Keratinocyte (primary cell): Measurements from ENCODE around the gene NECAB3.

Experiments used
- EZH2 ChIP-seq: IDR thresholded peaks from one replicate; pipeline ENCODE4 v1.6.1; 2012; ENCODE audit warnings: inconsistent platforms, mild to moderate bottlenecking, low read length, moderate library complexity
- TF ChIP-seq, protein P1 (sequence below), 3 experiments: IDR thresholded peaks in 1 of 3; conservative IDR thresholded peaks in 1 of 3; optimal IDR thresholded peaks in 1 of 3; 2 replicates in 2 of 3; 3 replicates in 1 of 3; pipeline versions ENCODE3 to v1.5.1; 2011; ENCODE audit warnings: low read length in 3 of 3, mild to moderate bottlenecking in 3 of 3, moderate library complexity in 2 of 3, control low read depth in 1 of 3, inconsistent platforms in 1 of 3; ENCODE audit not compliant: insufficient read depth in 2 of 3; ENCODE audit errors: extremely low read depth in 1 of 3

DNA sequence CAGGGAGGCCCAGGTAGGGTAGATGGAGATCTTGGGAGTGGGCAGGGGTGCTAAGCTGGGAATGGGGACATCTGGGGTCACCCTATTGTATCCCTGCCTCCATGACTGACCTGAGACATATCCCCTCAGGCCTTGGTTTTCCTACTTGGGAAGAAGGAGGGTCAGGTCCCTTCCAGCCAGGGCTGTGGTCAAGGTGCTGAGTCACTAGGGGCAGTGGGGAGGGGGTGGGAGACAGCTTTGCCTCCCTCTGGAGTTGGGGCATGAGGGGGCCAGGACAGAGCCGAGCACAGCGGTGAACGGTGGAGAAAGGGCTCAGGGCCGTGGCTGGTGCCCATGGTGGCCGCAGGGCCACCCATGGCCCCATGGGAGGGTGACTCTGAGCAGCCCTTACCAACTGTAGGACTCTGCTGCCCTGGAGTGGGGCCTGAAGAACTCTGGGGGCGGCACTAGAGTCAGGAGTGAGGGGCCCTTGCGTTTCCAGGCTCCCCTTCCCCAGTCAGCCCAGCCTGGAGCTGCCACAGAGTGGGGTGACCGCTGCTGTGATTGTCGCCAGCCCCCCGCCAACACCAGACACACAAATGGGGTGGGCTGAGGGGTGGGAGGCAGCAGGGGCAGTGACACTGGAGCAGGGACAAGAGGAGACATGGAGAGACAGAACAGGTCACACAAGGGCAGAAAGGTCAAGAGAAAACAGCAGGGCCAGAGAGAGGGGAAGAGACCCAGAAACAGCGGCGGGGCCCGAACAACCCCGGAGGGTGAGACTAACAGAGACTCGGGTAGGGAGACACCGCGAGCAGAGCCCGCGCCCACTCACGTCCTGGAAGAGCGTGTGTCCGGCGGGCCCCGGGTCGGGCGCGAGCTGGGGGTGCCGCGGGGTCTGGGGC, 576 bp downstream of the NECAB3 start:
- TF ChIP-seq, protein P1, sequence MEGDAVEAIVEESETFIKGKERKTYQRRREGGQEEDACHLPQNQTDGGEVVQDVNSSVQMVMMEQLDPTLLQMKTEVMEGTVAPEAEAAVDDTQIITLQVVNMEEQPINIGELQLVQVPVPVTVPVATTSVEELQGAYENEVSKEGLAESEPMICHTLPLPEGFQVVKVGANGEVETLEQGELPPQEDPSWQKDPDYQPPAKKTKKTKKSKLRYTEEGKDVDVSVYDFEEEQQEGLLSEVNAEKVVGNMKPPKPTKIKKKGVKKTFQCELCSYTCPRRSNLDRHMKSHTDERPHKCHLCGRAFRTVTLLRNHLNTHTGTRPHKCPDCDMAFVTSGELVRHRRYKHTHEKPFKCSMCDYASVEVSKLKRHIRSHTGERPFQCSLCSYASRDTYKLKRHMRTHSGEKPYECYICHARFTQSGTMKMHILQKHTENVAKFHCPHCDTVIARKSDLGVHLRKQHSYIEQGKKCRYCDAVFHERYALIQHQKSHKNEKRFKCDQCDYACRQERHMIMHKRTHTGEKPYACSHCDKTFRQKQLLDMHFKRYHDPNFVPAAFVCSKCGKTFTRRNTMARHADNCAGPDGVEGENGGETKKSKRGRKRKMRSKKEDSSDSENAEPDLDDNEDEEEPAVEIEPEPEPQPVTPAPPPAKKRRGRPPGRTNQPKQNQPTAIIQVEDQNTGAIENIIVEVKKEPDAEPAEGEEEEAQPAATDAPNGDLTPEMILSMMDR (optimal IDR thresholded peaks at IDR 0.05 in 1 of 3, IDR thresholded peaks at IDR 0.05 in 1 of 3, conservative IDR thresholded peaks at IDR 0.05 in 1 of 3; ENCODE audit: extremely low read depth in 1 of 3, insufficient read depth in 2 of 3, low read length in 3 of 3): no peak
- TF ChIP-seq EZH2: no peak
